H9 (cell line): ENCODE measurements around the gene ERICH2. TPM values are rescaled to one million over a fixed set of nuclear protein-coding genes. Genes with fewer than 3 reads are reported as not detected.

Experiments
- DNase-seq: peaks from one replicate; pipeline ENCODE4 v3.0.0-alpha.2; 2017
- H2AFZ ChIP-seq: one replicate; pipeline ENCODE4 v1.6.1; 2013; ENCODE audit warnings: mild to moderate bottlenecking, low read length, control low read depth, moderate library complexity
- H2AK5ac ChIP-seq: 2 replicates; pipeline ENCODE4 v1.6.1; 2013; ENCODE audit warnings: low read length, control low read depth, mixed read lengths; ENCODE audit not compliant: insufficient read length
- H2BK120ac ChIP-seq: one replicate; pipeline ENCODE4 v1.6.1; 2013; ENCODE audit warnings: low read depth, mild to moderate bottlenecking, low read length, control low read depth, inconsistent platforms; ENCODE audit not compliant: poor library complexity, severe bottlenecking
- H2BK12ac ChIP-seq: 2 replicates; pipeline ENCODE4 v1.6.1; 2013; ENCODE audit warnings: low read length, control low read depth, mixed read lengths, low read depth; ENCODE audit not compliant: insufficient read length
- H2BK15ac ChIP-seq: 2 replicates; pipeline ENCODE4 v1.6.1; 2013; ENCODE audit warnings: low read depth, low read length, control low read depth
- H2BK20ac ChIP-seq: one replicate; pipeline ENCODE4 v1.6.1; 2013; ENCODE audit warnings: low read depth, mild to moderate bottlenecking, low read length, control low read depth, inconsistent platforms; ENCODE audit not compliant: poor library complexity, severe bottlenecking
- H2BK5ac ChIP-seq: 2 replicates; pipeline ENCODE4 v1.6.1; 2013; ENCODE audit warnings: low read length, control low read depth, mixed read lengths; ENCODE audit not compliant: insufficient read length
- H3K14ac ChIP-seq: 2 replicates; pipeline ENCODE4 v1.6.1; 2013; ENCODE audit warnings: low read length, control low read depth; ENCODE audit not compliant: insufficient read depth
- H3K18ac ChIP-seq: 2 replicates; pipeline ENCODE4 v1.6.1; 2013; ENCODE audit warnings: low read depth, mild to moderate bottlenecking, mixed read lengths, low read length, control low read depth; ENCODE audit not compliant: insufficient read length
- H3K23ac ChIP-seq: 2 replicates; pipeline ENCODE4 v1.6.1; 2013; ENCODE audit warnings: low read length, control low read depth, mixed read lengths, low read depth; ENCODE audit not compliant: insufficient read length
- H3K23me2 ChIP-seq: 2 replicates; pipeline ENCODE4 v1.6.1; 2013; ENCODE audit warnings: low read depth, mild to moderate bottlenecking, mixed read lengths, low read length, control low read depth; ENCODE audit not compliant: insufficient read length, poor library complexity, severe bottlenecking
- H3K27ac ChIP-seq: 2 replicates; pipeline ENCODE4 v1.5.1; 2013; ENCODE audit warnings: low read length, control low read depth, mixed read lengths, low read depth; ENCODE audit not compliant: insufficient read length
- H3K27me3 ChIP-seq: 2 replicates; pipeline ENCODE4 v1.6.1; 2013; ENCODE audit warnings: low read length, control low read depth, inconsistent platforms; ENCODE audit not compliant: insufficient read depth
- H3K4ac ChIP-seq: 2 replicates; pipeline ENCODE4 v1.6.1; 2013; ENCODE audit warnings: low read depth, mild to moderate bottlenecking, control low read depth, inconsistent platforms, low read length, moderate library complexity
- H3K4me1 ChIP-seq: 2 replicates; pipeline ENCODE4 v1.6.1; 2013; ENCODE audit warnings: low read length, control low read depth, inconsistent platforms; ENCODE audit not compliant: insufficient read depth
- H3K4me2 ChIP-seq: 2 replicates; pipeline ENCODE4 v1.6.1; 2013; ENCODE audit warnings: low read length, control low read depth, mixed read lengths; ENCODE audit not compliant: insufficient read length, insufficient read depth
- H3K56ac ChIP-seq: 2 replicates; pipeline ENCODE4 v1.6.1; 2013; ENCODE audit warnings: low read depth, mild to moderate bottlenecking, mixed read lengths, low read length, control low read depth; ENCODE audit not compliant: insufficient read length
- H3K79me1 ChIP-seq: 2 replicates; pipeline ENCODE4 v1.6.1; 2013; ENCODE audit warnings: low read depth, mild to moderate bottlenecking, moderate library complexity, low read length, control low read depth, inconsistent platforms; ENCODE audit not compliant: insufficient read depth, poor library complexity, severe bottlenecking
- H3K79me2 ChIP-seq: 2 replicates; pipeline ENCODE4 v1.6.1; 2013; ENCODE audit warnings: low read length, control low read depth, inconsistent platforms; ENCODE audit not compliant: insufficient read depth
- H3K9ac ChIP-seq: 2 replicates; pipeline ENCODE4 v1.6.1; 2013; ENCODE audit warnings: low read length, control low read depth, mixed read lengths; ENCODE audit not compliant: insufficient read length; ENCODE audit errors: extremely low read depth
- H3K9me3 ChIP-seq: one replicate; pipeline ENCODE4 v1.6.1; 2013; ENCODE audit warnings: low read depth, low read length, inconsistent platforms; ENCODE audit not compliant: control insufficient read depth
- H3T11ph ChIP-seq: one replicate; pipeline ENCODE4 v1.6.1; 2013; ENCODE audit warnings: mild to moderate bottlenecking, low read length, control low read depth, inconsistent platforms
- H4K20me1 ChIP-seq: one replicate; pipeline ENCODE4 v1.6.1; 2013; ENCODE audit not compliant: control insufficient read depth, insufficient read length, insufficient read depth
- H4K5ac ChIP-seq: 2 replicates; pipeline ENCODE4 v1.6.1; 2013; ENCODE audit warnings: low read depth, mild to moderate bottlenecking, mixed read lengths, low read length, control low read depth; ENCODE audit not compliant: insufficient read length
- H4K8ac ChIP-seq: replicated peaks from 2 replicates; pipeline ENCODE4 v1.6.1; 2013; ENCODE audit warnings: low read length, control low read depth, mixed read lengths, low read depth; ENCODE audit not compliant: insufficient read length
- H4K91ac ChIP-seq: 2 replicates; pipeline ENCODE4 v1.6.1; 2013; ENCODE audit warnings: low read depth, mild to moderate bottlenecking, moderate library complexity, mixed read lengths, low read length, control low read depth; ENCODE audit not compliant: insufficient read length
- H3K27ac Mint-ChIP-seq, 3 experiments: 2 replicates in 2 of 3; 3 replicates in 1 of 3; pipeline ENCODE4 v1.8.0; 2020 to 2021; ENCODE audit warnings: mixed read lengths in 3 of 3, mild to moderate bottlenecking in 1 of 3, moderate library complexity in 1 of 3
- H3K27me3 Mint-ChIP-seq: 2 replicates; pipeline ENCODE4 v1.8.0; 2021; ENCODE audit warnings: low read depth, mild to moderate bottlenecking, moderate library complexity, mixed read lengths
- H3K36me3 Mint-ChIP-seq, 3 experiments: 2 replicates in 2 of 3; 3 replicates in 1 of 3; pipeline ENCODE4 v1.8.0; 2020 to 2021; ENCODE audit warnings: low read depth in 3 of 3, mixed read lengths in 3 of 3; ENCODE audit not compliant: insufficient read depth in 1 of 3
- H3K4me1 Mint-ChIP-seq, 2 experiments: 2 replicates each; pipeline ENCODE4 v1.8.0; 2020; ENCODE audit warnings: mixed read lengths in 2 of 2
- H3K4me3 Mint-ChIP-seq, 2 experiments: 2 replicates in 1 of 2; 3 replicates in 1 of 2; pipeline ENCODE4 v1.8.0; 2020 to 2021; ENCODE audit warnings: mild to moderate bottlenecking in 2 of 2, mixed read lengths in 2 of 2, moderate library complexity in 1 of 2
- H3K9me3 Mint-ChIP-seq, 2 experiments: 2 replicates in 1 of 2; 3 replicates in 1 of 2; pipeline ENCODE4 v1.8.0; 2020; ENCODE audit warnings: mild to moderate bottlenecking in 2 of 2, mixed read lengths in 2 of 2, moderate library complexity in 1 of 2
- total RNA-seq: library from RNA; stranded (reverse); gene quantifications from 2 replicates; pipeline ENCODE4 v1.2.1, GENCODE V29; 2021
- TF ChIP-seq, protein P1 (sequence below): fragments of 200-600 bp; sonication (generic); conservative IDR thresholded peaks from 3 replicates; pipeline ENCODE4 v1.8.0; 2021; ENCODE audit warnings: antibody characterized with exemption, mild to moderate bottlenecking

ERICH2 gene
- total RNA-seq, 1 experiment from 2014 or later = 1.2 TPM

- Histone ChIP-seq H2BK5ac (no peak overlapping the region), H3T11ph (no peak overlapping the region), H4K5ac (no peak overlapping the region), H3K27me3 (peaks cover 13% of the 10 kb centered on the region), H2BK20ac (no peak overlapping the region), H2AFZ (no peak overlapping the region), H3K18ac (no peak overlapping the region), H2BK120ac (no peak overlapping the region), H3K4me1 (no peaks in the 10 kb centered on the region), H3K56ac (no peak overlapping the region), H4K8ac (no peak overlapping the region), H3K9me3 (no peaks in the 10 kb centered on the region), H3K79me2 (no peaks in the 10 kb centered on the region), H4K20me1 (no peaks in the 10 kb centered on the region), H2AK5ac (no peak overlapping the region), H2BK15ac (no peak overlapping the region), H3K4me2 (no peak overlapping the region), H2BK12ac (no peak overlapping the region), H3K9ac (no peak overlapping the region), H3K14ac (no peak overlapping the region), H3K4ac (no peak overlapping the region), H3K27ac (no peak overlapping the region), H3K79me1 (no peaks in the 10 kb centered on the region), H4K91ac (no peak overlapping the region), H3K23me2 (no peaks in the 10 kb centered on the region), H3K23ac (no peak overlapping the region)
- no peak overlapping the region for H3K27ac Mint-ChIP-seq
- no peaks in the 10 kb centered on the region for H3K36me3 Mint-ChIP-seq
- peaks cover 54% of the 10 kb centered on the region for H3K27me3 Mint-ChIP-seq
- peaks cover 6 to 16% of the 10 kb centered on the region in 2 experiments for H3K4me1 Mint-ChIP-seq
- no peak overlapping the region for H3K4me3 Mint-ChIP-seq
- DNase-seq = no peak
- peaks cover 0 to 6% of the 10 kb centered on the region in 2 experiments; a peak in 1 of 5 replicates for H3K9me3 Mint-ChIP-seq
- TF ChIP-seq, protein P1, sequence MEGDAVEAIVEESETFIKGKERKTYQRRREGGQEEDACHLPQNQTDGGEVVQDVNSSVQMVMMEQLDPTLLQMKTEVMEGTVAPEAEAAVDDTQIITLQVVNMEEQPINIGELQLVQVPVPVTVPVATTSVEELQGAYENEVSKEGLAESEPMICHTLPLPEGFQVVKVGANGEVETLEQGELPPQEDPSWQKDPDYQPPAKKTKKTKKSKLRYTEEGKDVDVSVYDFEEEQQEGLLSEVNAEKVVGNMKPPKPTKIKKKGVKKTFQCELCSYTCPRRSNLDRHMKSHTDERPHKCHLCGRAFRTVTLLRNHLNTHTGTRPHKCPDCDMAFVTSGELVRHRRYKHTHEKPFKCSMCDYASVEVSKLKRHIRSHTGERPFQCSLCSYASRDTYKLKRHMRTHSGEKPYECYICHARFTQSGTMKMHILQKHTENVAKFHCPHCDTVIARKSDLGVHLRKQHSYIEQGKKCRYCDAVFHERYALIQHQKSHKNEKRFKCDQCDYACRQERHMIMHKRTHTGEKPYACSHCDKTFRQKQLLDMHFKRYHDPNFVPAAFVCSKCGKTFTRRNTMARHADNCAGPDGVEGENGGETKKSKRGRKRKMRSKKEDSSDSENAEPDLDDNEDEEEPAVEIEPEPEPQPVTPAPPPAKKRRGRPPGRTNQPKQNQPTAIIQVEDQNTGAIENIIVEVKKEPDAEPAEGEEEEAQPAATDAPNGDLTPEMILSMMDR = no peak
Measured at GRCh38 chr2:170722301-170722700, 47.9 kb upstream of the ERICH2 start.
